Measurements from ENCODE around the gene TRMT61A.
A peak's percentile ranks its signal among the peaks of the same experiment; 100 is the strongest.

The TRMT61A gene

DNA sequence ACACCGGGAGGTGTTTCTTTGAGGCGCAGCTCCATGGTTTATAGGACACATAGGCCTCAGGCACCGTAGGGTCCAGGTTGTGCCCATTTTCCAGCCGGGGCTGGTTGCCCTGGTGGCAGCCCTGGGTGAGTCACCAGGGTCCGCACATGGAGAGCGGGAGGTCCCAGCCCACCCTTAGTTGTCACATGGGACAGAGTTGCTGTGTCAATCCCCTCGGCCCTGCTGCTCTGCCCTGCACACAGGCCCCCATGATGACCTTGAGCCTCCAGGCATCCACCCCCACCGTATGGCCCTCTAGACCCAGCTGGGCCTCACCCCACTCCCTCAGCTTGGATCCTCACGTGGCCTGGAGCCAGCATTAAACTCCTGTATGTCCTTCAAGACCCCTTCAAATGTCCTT lies 7.7 kb downstream of the TRMT61A start:
- DNase-seq: no peak

DNA sequence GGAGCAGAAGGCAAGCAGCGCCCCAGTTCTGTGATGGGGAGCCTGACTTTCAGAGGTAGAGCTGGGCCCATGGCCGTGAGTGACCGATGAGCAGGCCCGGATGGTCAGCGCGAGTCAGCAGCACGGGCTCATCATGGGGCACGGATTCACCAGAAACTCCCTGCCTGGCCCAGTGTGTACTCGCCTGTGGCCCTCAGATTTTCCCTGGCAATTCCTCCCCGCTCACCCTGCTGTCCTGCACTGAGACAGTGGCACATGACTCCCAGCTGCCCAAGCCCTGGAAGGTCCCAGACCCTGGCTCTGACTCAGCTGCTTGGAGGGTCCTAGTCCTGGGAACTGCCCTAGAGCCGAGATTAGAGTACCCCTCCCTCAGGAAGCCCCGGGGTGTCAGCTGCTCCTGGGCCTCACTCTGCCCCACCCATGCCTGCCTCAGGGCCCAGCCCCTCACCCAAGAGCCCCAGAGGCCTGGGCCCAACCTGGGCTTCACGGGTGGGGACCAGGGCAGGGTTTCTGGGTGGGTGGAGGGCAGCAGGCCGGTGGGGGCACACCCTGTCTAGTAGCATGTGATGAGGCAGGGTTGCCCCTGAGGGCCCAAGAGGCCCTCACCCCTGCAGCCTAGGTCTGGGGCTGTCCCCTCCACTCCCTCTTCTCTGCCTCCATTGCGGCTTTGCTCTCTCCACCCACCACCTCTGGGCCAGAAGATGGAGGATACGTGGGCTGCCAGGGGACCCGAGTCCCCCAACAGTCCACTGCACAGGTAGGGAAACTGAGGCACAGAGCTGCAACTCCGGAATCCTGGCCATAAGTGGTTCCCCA lies 8.4 kb downstream of the TRMT61A start:
- no peak for DNase-seq

GRCh38 chr14:103538291-103539055 lies 9.5 kb downstream of the TRMT61A start:
- no peak for DNase-seq

- no peak for DNase-seq
Observed at GRCh38 chr14:103539056-103539825, 10.2 kb downstream of the TRMT61A start.

DNA sequence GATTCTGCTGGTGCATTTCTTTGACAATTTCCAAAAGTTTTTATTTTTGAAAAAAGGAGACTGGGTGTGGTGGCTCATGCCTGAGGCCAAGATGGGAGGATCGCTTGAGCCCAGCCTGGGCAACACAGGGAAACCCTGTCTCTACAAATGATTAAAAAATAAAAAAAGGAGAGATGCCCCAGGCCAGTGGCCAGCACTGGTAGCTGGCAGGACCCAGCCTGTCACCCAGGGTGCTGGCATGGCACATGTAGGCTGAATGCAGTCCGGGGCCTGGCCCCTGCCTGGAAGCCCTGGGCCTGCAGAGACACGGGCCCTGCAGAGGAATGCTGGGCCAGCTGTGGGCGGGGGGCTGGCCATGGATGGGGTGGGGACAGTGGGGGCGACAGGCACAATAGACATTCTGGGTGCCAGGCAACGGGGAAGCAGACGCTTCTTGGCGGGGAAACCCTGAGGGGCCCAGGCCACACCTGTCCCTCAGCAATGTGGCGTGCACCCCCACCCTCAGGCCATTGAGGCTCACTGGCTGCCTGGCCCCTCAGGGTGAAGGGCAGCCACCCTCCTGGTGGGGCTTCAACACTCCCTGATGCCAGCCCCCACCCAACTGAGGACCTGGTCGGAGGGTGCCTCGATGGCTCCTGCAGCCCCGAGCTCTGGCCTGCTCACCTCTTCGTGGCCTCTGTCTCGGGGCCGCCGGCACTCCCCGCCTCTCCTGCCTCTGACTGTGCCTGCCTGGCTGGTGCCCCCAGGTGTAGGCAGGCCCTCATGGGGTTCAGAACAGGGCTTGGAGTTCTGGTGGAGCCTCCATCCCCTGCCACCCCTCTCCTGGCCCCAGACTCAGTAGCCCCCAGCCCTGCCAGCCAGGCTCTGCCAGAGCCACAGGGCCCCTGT lies 12.1 kb downstream of the TRMT61A start:
- no peak for DNase-seq

GRCh38 chr14:103541709-103542604 lies 13.0 kb downstream of the TRMT61A start:
- no peak for DNase-seq

DNA sequence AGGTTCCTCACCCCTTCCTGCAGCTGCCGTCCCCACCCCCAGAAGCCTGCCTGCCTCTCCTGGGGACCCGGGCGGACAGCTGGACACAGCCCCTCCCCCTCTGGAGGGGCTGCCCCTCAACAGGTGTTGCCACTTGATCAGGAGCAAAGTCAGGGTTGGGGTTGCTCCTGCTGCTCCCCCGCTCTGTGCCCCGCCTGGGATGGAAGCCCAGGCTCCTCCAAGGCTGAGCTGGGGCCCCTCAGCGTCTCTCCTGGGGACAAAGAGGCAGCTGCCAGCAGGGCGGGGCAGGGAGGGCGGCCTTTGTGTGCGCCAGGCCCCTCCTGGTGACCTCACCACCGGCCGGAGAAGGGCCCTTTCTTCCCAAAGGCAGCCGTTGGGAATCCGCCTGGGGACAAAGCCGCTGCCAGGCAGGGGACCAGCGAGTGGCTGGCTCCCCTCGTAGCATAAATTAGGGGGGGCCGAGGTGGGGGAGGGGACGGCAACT lies 13.7 kb downstream of the TRMT61A start:
- DNase-seq: no peak

DNA sequence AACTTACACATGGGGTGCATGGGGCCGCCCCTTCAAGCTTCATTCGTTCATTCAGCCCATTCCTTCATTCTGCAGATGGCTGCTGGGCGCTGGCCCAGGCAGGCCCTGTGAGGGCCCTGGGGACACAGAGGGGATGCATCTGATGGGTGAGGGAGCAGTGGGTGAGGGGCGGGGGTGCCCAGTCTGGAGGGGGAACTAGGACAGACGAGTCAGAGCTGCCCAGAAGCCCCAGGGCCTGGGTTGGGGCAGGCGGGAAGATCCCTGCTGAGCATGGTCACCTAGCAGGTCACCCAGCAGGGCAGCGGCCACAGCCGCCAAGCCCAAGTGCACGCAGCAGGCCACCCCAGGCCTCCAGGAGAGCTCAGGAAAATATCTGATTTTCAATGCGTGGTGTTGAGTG lies 14.1 kb downstream of the TRMT61A start:
- no peak for DNase-seq

- no peak for DNase-seq
Observed at GRCh38 chr14:103543721-103544387, 14.9 kb downstream of the TRMT61A start.

- no peak for DNase-seq
Observed at GRCh38 chr14:103544388-103545218, 15.6 kb downstream of the TRMT61A start.

GRCh38 chr14:103545219-103545914 lies 16.4 kb downstream of the TRMT61A start:
- no peak for DNase-seq

GRCh38 chr14:103545915-103546651 lies 17.1 kb downstream of the TRMT61A start:
- DNase-seq: no peak

DNA sequence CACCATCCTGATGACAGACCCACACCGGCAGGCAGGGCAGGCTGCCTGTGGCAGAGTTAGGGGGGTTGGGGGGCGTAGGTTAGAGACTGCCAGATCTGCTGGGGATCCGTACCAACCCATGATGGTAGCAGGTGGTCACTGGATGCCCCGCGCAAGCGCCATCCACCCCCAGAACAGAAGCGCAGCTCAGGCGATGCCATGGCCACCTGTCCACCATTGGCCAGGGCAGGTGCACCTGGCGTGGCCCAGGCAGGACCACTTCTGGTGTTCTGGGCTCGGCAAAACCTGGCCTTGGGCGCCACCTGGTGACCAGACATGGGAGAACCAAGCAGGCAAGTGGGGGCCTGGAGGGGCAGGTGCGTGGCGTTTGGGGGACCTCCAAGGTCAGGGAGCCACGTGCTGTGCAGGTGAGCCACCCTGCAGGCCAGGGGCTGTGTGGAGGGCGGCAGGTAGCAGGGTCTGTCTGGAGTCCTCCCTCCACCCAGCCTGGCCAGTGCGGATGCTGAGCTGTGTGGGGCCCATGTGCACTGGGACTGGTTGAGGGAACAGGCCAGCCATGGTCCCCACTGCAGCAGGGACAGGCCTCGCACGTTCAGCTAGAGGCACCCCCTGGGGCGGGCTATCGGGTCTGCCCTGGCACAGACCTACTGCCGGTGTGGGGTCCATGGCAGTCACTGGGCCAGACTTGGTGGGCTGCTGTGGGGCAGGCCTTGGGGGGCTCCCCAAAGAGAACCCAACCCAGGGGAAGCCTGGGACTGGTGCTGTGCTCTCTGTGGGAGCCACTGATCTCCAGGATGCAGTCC lies 17.9 kb downstream of the TRMT61A start:
- peak; percentile 79 for DNase-seq

DNA sequence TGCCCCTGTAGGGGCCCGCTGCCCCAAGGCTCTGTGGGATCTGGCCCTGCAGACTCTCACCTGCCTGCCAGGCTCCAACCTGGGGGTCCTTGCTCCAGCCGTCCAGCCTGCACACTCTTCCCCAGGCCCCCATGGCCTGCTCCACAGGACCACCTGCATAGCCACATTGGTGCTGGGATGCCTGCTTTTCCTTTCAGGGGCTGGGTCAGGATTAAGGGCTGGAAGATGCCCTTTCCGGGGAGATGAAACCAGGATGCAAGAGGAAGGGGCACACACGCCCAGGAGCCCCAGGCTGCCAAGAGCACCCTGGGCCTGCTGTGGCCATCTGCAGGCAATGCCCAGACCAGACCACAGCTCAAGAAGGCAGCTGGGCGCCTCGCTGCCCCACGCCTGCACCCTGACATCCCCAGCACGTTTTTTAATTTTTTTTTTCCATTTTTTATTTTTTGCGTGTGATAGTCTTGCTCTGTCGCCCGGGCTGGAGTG lies 18.5 kb downstream of the TRMT61A start:
- DNase-seq: no peak

- no peak for DNase-seq
Observed at GRCh38 chr14:103547941-103548462, 19.0 kb downstream of the TRMT61A start.

- DNase-seq: no peak
Observed at GRCh38 chr14:103548463-103549351, 19.7 kb downstream of the TRMT61A start.

Data from stimulated activated CD4-positive, alpha-beta T cell treated with anti-CD3 and anti-CD28 coated beads, Interleukin-4, amount 100 ng/mL, for 1 hour (primary cell).